ENCODE results near the gene GSG1L. TPM values are rescaled to one million over a fixed set of nuclear protein-coding genes. Genes with fewer than 3 reads are reported as not detected.

The GSG1L gene
- total and polyA plus RNA-seq, 9 of the 15 experiments (the other 6 are each of a cell fraction or from before 2014, with no cell fraction given), result not detected

DNA sequence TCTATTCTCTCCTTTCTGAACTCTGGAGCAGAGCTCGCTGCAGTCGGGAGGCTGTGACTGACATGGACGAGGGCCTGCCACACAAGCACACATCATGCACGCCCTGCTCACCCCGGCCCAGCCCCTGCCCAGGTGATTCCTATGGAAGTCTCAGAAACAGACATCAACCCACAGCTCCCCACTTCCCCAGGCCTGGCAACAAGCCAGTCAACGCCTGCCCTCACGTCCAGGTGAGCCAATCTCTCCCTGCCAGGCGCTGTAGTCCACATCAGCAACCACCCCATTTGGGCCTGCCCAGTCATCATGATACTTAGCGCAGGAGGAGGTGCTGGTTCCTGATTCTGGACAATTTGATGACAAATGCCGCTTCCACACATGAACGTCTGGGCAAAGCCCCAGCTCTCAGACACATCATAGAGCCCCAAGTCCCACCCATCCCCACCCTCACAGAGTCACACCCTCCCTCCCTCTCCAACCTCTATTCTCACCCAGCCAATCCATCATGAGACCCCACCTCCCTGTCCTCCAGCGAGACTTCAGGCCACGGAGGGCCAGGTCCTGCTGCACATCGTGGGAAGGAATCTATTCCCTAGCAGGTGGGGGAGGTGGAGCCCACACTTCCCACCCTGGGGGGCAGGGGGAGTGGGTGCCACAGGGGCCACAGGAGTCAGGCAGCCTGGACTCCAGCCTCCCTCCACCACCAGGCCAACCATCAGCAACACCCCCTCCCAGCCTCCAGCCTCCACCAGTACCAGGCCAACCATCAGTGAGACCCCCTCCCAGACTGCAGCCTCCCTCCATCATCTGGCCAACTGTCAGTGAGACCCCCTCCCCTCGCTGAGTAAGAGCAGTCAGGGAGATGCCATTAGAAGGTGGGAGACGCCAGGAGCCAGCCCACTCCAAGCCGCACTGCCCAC lies 33.7 kb upstream of the GSG1L start:
- CTCF ChIA-PET (ENCODE audit: low intra/inter-chr PET ratio), result no interaction called here
- H2AFZ ChIP-seq (ENCODE audit: low read depth, low read length), result no peak overlapping the region
- no peak overlapping the region for H3K27ac ChIP-seq (ENCODE audit: extremely low read depth, low read depth, low read length)
- no peak overlapping the region for H3K4me3 ChIP-seq
- POLR2A ChIA-PET, result interaction anchor here (0.7 to 1.2 kb wide), 2 partner anchors 10 to 113 kb away, joined by 3 to 4 read pairs; no protein-coding TSS in a partner anchor
- 85% methylated on average over 17 of the region's 17 CpGs for WGBS (ENCODE audit: insufficient coverage, low coverage, missing lambda C conversion rate)
- no peak overlapping the region; a peak in 1 of 4 replicates for H3K9ac ChIP-seq (ENCODE audit: insufficient read depth in 1 of 2, low read depth in 2 of 2, low read length in 2 of 2)
- DNase-seq (ENCODE audit: extremely low read depth in 1 of 4, low spot score in 3 of 4) (no peak), ATAC-seq (no peak), FAIRE-seq (no peak)
- no peaks in the 10 kb centered on the region for H3K27me3 ChIP-seq (ENCODE audit: control insufficient read depth in 2 of 2, insufficient read depth in 2 of 2, low read length in 2 of 2)
- no peaks in the 10 kb centered on the region for H3K79me2 ChIP-seq (ENCODE audit: control insufficient read depth, insufficient read depth, low read length)
- no peaks in the 10 kb centered on the region for H3K9me3 ChIP-seq (replicated peaks; ENCODE audit: control insufficient read depth, insufficient read depth, low read depth, low read length)
- H3K4me2 ChIP-seq (ENCODE audit: insufficient read depth, low read length), result no peak overlapping the region
- intact Hi-C loops (cut with micrococcal nuclease), result no loop called here
- H3K4me1 ChIP-seq (replicated peaks in 1 of 2; ENCODE audit: control insufficient read depth in 2 of 2, insufficient read depth in 2 of 2, low read length in 2 of 2), result peaks cover 0 to 7% of the 10 kb centered on the region in 2 experiments; a peak in 1 of 5 replicates
- no peaks in the 10 kb centered on the region for H4K20me1 ChIP-seq (replicated peaks; ENCODE audit: control insufficient read depth, insufficient read depth, low read length)
- in situ Hi-C loops (cut with MboI), result no loop called here
- TF ChIP-seq CC2D1A (IDR thresholded peaks at IDR 0.05) (no peak), POLR2G (IDR thresholded peaks at IDR 0.05; ENCODE audit: low read depth, low read length) (peak; percentile 26), ATF7 (IDR thresholded peaks at IDR 0.05) (no peak), ARID2 (IDR thresholded peaks at IDR 0.05) (no peak), NFIC (IDR thresholded peaks at IDR 0.05) (peak; percentile 26; the same call in 1 of the 2 replicates), ZNF764 (CRISPR knock-in tag; IDR thresholded peaks at IDR 0.05; ENCODE audit: low read depth) (no peak), TRIM25 (IDR thresholded peaks at IDR 0.05; ENCODE audit: borderline replicate concordance) (no peak), PHTF2 (CRISPR knock-in tag; IDR thresholded peaks at IDR 0.05) (no peak), DPF2 (IDR thresholded peaks at IDR 0.05) (no peak), ZNF311 (CRISPR knock-in tag; IDR thresholded peaks at IDR 0.05) (no peak), ZSCAN32 (CRISPR knock-in tag; IDR thresholded peaks at IDR 0.05) (no peak), ZKSCAN3 (CRISPR knock-in tag; IDR thresholded peaks at IDR 0.05) (no peak), CBX8 (IDR thresholded peaks at IDR 0.05; ENCODE audit: borderline replicate concordance, extremely low read depth, low read depth, low read length, poor library complexity, severe bottlenecking) (no peak)
- TF ChIP-seq, protein P1, sequence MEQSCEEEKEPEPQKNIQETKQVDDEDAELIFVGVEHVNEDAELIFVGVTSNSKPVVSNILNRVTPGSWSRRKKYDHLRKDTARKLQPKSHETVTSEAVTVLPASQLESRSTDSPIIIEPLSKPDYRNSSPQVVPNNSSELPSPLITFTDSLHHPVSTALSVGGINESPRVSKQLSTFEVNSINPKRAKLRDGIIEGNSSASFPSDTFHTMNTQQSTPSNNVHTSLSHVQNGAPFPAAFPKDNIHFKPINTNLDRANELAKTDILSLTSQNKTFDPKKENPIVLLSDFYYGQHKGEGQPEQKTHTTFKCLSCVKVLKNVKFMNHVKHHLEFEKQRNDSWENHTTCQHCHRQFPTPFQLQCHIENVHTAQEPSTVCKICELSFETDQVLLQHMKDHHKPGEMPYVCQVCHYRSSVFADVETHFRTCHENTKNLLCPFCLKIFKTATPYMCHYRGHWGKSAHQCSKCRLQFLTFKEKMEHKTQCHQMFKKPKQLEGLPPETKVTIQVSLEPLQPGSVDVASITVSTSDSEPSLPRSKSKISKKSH (CRISPR knock-in tag; IDR thresholded peaks at IDR 0.05), result no peak
- TF ChIP-seq, protein P2, sequence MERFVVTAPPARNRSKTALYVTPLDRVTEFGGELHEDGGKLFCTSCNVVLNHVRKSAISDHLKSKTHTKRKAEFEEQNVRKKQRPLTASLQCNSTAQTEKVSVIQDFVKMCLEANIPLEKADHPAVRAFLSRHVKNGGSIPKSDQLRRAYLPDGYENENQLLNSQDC (CRISPR knock-in tag; IDR thresholded peaks at IDR 0.05), result no peak
- BruUV-seq (replicated peaks), result no TSS peak
- peaks cover 54% of the 10 kb centered on the region; the same call in 2 of the 3 replicates for H3K36me3 ChIP-seq (ENCODE audit: control insufficient read depth, insufficient read depth, low read length)
- H3K9me1 ChIP-seq (ENCODE audit: control insufficient read depth, insufficient read depth, low read length), result no peaks in the 10 kb centered on the region

Measured in K562 (cell line).